HL-60 (cell line): ENCODE measurements around the gene RNF32.

ENCODE experiments used
- DNase-seq, 2 experiments: peaks; one replicate each; pipeline ENCODE4 v3.0.0-alpha.2; 2010 to 2020; ENCODE audit warnings: low read depth in 1 of 2, low spot score in 1 of 2
- H3K27ac ChIP-seq: fragments of 250-450 bp; sonication (Bioruptor Pico); replicated peaks from 2 replicates; pipeline ENCODE4 v1.5.1; 2020; ENCODE audit warnings: mild to moderate bottlenecking, moderate library complexity
- H3K27me3 ChIP-seq: fragments of 250-450 bp; sonication (Bioruptor Pico); 2 replicates; pipeline ENCODE4 v1.5.1; 2021; ENCODE audit warnings: mild to moderate bottlenecking, moderate library complexity; ENCODE audit not compliant: insufficient read depth, poor library complexity, severe bottlenecking
- H3K4me3 ChIP-seq: replicated peaks from 2 replicates; pipeline ENCODE4 v1.5.1; 2011; ENCODE audit warnings: mild to moderate bottlenecking, control low read depth, low read length; ENCODE audit not compliant: insufficient read depth
- GABPA ChIP-seq: IDR thresholded peaks from 2 replicates; pipeline ENCODE4 v1.6.1; 2012; ENCODE audit warnings: low read depth
- POLR2AphosphoS5 ChIP-seq: IDR thresholded peaks from 2 replicates; pipeline ENCODE4 v1.6.1; 2012; ENCODE audit warnings: low read depth
- SPI1 ChIP-seq: IDR thresholded peaks from 2 replicates; pipeline ENCODE4 v1.6.1; 2012; ENCODE audit warnings: low read depth, mild to moderate bottlenecking, borderline replicate concordance
- long read RNA-seq: library from polyadenylated mRNA; unstranded; transcript quantifications from one replicate; pipeline ENCODE4 v2.0.0, GENCODE V29; 2020
- TF ChIP-seq, protein P1 (sequence below): IDR thresholded peaks from one replicate; pipeline ENCODE4 v1.5.1; 2011; ENCODE audit warnings: low read length, control low read depth, inconsistent platforms; ENCODE audit not compliant: insufficient read depth
- TF ChIP-seq, protein P2 (sequence below): IDR thresholded peaks from 2 replicates; pipeline ENCODE4 v1.6.1; 2012; ENCODE audit warnings: low read depth; ENCODE audit not compliant: insufficient replicate concordance

Gene RNF32
- long read RNA-seq, partial matches to known transcripts = 3 of 19 reads
- long read RNA-seq, other reads (novel, unspliced or antisense) = 14 of 19 reads

DNA sequence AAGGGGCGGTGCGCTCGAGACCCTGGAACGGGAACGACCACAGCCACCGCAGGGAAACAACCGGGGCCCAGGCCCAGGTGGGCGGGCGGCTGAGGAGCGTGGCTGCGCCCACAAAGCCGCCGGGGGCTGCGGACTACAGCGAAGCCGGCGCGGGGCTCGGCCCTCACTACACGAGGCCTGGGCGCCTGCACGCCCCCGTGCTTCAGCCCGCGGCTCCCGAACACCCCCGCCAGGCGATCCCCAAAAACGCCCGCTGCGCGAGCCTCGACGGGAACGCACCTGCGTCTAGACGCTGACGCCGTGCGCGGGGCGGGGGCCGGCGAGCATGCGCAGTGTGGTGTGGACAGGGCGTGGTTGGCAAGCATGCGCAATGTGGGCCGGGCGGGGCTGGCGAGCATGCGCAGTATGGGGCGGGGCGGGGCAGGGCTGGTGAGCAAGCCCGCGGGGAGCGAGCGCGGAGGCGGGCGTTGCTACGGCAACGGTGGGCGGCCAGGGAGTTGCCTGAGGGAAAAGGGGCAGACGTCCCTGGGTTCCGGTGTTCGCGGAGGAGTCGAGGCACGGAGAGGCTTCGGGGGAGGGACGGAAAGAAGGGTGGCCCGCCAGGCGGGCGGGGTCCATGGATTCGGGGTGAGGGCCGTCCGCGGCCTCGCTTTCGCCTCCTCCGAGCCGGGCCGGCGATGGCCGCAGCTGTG lies at the start of gene RNF32:
RNF32 (plus strand) TSS at position 518 of the 692 bp plus-strand sequence. CDS start 3,104 bp downstream, outside the sequence.
- peak; percentile 92 to 94 for DNase-seq
- peak within 1 kb of the TSS; percentile 80 for H3K27ac ChIP-seq

DNA sequence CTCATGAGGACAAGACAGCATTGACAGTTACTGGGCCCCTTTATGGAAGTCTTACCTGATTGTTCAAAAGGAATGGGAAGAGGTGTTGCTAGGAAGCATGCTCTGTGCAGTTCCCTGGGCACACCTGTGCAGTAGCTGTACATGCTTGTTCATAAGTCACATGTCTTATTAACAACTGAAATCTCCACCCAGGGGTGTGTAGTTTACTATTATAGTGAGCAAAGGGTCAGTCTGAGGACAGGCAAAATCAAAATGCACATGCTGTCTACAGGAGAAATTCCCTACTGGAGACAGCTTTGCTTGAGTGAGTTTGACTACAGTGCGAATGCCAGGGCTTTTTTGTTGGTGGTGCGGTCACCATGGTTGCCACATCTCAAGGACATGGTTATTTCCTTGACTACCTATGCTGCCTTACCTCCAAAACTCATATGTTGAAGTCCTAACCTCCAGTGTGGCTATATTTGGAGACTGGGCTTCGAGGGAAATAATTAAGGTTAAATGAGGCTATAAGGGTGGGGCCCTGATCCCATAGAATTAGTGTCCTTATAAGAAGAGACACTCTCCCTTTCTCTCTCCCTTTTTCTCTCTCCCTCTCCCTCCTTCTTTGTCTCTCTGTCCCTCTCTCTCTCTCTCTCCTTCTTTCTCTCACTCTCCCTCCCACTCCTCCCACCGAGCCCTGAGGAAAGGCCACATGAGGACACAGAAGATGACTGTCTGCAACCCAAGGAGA lies 48.3 kb upstream of the RNF32 start:
- Histone ChIP-seq H3K27me3 (no peaks in the 10 kb centered on the region), H3K27ac (no peak overlapping the region), H3K4me3 (no peak overlapping the region)
- TF ChIP-seq, protein P1, sequence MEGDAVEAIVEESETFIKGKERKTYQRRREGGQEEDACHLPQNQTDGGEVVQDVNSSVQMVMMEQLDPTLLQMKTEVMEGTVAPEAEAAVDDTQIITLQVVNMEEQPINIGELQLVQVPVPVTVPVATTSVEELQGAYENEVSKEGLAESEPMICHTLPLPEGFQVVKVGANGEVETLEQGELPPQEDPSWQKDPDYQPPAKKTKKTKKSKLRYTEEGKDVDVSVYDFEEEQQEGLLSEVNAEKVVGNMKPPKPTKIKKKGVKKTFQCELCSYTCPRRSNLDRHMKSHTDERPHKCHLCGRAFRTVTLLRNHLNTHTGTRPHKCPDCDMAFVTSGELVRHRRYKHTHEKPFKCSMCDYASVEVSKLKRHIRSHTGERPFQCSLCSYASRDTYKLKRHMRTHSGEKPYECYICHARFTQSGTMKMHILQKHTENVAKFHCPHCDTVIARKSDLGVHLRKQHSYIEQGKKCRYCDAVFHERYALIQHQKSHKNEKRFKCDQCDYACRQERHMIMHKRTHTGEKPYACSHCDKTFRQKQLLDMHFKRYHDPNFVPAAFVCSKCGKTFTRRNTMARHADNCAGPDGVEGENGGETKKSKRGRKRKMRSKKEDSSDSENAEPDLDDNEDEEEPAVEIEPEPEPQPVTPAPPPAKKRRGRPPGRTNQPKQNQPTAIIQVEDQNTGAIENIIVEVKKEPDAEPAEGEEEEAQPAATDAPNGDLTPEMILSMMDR = no peak
- TF ChIP-seq POLR2AphosphoS5 = no peak
- TF ChIP-seq, protein P2, sequence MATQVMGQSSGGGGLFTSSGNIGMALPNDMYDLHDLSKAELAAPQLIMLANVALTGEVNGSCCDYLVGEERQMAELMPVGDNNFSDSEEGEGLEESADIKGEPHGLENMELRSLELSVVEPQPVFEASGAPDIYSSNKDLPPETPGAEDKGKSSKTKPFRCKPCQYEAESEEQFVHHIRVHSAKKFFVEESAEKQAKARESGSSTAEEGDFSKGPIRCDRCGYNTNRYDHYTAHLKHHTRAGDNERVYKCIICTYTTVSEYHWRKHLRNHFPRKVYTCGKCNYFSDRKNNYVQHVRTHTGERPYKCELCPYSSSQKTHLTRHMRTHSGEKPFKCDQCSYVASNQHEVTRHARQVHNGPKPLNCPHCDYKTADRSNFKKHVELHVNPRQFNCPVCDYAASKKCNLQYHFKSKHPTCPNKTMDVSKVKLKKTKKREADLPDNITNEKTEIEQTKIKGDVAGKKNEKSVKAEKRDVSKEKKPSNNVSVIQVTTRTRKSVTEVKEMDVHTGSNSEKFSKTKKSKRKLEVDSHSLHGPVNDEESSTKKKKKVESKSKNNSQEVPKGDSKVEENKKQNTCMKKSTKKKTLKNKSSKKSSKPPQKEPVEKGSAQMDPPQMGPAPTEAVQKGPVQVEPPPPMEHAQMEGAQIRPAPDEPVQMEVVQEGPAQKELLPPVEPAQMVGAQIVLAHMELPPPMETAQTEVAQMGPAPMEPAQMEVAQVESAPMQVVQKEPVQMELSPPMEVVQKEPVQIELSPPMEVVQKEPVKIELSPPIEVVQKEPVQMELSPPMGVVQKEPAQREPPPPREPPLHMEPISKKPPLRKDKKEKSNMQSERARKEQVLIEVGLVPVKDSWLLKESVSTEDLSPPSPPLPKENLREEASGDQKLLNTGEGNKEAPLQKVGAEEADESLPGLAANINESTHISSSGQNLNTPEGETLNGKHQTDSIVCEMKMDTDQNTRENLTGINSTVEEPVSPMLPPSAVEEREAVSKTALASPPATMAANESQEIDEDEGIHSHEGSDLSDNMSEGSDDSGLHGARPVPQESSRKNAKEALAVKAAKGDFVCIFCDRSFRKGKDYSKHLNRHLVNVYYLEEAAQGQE = no peak
- DNase-seq = no peak

More for the DNA sequence above, at the start of gene RNF32:
- no peak for TF ChIP-seq GABPA
- peak; percentile 51; the same call in 1 of the 2 replicates for TF ChIP-seq POLR2AphosphoS5
- H3K27me3 ChIP-seq = no peaks in the 10 kb centered on the region
- peak within 1 kb of the TSS; percentile 89 for H3K4me3 ChIP-seq

DNA sequence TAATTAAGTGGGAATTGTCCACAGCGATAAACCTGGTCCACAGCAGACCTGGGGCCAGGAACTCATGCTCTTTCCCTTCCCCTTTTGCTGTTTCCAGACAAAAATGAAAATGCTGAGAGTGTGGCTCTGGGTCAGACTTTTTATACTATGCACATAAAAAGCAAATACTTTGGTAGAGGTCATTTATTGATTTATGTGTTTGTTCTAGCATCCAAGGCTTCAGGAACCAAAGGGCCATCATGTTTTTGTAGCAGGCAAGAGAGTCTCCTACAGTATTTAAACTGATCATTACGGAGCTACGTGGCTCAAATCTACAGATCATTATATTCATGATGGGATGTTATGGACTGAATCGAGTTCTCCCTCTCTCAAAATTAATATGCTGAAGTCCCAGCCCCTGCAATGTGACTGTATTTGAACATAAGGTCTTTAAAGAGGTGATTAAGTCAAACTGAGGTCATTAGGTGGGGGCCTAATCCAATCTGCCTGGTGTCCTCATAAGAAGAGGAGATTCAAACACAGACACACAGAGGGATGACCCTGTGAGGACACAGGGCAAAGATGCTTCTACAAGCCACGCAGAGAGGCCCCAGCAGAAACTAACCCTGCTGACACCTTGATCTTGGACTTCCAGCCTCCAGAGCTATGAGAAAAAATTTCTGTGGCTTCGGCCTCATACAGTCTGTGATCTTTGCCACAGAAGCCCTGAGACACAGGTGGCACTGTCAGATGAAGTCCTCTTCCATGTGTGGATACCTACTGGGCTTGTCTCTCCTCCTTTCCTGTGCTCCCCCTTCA lies 46.1 kb upstream of the RNF32 start:
- Histone ChIP-seq H3K27me3 (no peaks in the 10 kb centered on the region), H3K4me3 (no peak overlapping the region), H3K27ac (no peak overlapping the region)
- TF ChIP-seq GABPA = no peak
- TF ChIP-seq POLR2AphosphoS5 = no peak
- TF ChIP-seq SPI1 = no peak
- TF ChIP-seq, protein P1 = no peak
- TF ChIP-seq, protein P2 = no peak
- no peak for DNase-seq

DNA sequence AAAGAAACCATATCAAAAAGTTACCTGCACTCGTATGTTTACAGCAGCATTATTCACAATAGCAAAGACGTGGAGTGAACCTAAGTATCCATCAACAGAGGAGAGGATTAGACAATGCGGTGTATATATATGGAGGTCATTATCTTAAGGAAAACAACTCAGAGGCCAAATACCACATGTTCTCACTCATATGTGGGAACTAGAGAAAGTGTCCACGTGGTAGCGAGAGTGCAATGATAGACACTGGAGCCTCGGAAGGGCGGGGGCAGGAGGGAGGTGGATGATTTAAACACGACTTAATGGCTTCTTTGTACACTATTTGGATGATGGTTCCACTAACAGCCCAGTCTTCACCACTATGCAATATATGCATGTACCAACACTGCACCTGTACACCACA lies 40.1 kb upstream of the RNF32 start:
- TF ChIP-seq POLR2AphosphoS5 (no peak), GABPA (no peak), SPI1 (no peak)
- TF ChIP-seq, protein P1 = no peak
- TF ChIP-seq, protein P2 = no peak
- no peaks in the 10 kb centered on the region for H3K27me3 ChIP-seq
- DNase-seq = no peak

More for the DNA sequence above, 40.1 kb upstream of the RNF32 start:
- Histone ChIP-seq H3K4me3 (no peak overlapping the region), H3K27ac (no peak overlapping the region)
